HG02763 (cell line): ENCODE data around the gene ADAMTS4.

Experiments
- ATAC-seq: cut with Tn5 transposase; IDR thresholded peaks from one replicate; pipeline ENCODE4 v1.9.1; 2021; ENCODE audit warnings: mild to moderate bottlenecking, moderate library complexity; ENCODE audit not compliant: unreplicated experiment

ADAMTS4 gene

DNA sequence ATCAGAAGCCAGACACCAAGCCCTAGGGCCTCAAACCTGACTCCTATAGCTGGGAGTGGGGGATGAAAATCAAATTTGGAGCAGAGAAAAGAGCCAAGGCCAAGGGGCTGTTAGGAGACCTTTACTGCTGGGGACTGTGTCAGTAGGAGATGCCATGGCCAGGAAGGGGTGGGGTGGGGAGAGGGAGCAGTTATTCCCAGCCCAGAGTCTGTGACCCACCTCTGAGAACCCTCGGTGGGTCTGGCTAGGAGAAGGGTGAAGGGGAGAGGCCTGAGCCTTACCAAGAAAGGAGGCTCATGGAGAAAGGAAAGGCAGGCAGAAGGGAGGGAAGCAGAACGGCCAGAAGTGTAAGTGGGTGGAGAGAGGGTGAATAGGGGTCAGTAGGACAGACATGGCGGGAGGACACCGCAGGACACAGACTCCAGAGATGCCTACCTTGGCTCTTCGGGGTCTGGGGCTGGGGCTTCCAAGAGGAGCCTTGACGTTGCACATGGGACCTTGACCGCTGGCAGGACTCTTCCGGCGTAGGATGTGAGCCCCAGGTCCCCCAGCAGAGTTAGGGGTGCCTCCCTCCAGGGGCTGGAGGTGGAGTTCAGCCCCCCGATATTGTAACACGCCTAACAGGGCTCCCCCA, 1.2 kb downstream of the ADAMTS4 start:
- no peak for ATAC-seq

DNA sequence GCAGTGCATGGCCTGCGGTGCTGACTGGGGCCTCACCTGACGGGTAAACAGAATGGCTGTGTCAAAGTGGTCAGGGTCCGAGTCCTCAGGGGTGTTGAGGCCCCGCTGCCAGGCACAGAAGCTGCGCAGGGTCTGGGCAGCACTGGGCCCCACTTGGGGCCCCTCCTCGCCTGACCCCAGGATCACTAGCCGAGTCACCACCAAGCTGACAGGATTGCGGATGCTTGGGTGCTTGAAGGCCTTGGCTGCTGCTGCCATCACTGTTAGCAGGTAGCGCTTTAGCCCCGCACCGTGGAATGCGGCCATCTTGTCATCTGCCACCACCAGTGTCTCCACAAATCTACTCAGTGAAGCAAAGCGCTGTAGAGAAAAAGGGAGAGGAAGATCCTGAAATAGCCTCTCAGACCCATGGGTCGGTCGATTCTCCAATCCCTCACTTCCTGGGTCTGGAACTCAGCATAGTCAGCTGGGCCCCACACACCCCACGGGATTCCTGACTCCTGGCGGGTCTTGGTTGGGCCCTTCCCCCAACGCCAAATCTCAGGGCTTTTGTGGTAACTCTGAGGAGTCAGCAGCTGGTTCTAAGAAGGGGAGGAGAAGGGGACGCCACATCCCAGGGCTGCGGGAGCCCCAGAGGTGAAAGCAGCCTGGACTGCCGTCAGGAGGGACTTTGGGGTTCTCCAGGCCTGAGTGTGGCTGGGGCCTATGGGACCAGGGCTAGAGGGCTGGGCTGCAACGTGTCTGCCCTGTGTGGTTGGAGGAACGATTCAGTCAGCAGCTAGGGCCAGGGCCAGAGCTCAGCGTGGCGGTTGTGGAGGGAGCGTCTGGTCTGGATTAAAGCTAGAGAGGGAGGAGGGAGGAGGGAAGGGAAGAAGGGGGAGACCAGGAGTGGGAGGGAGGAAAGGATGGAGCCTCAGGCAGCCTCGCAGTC, 2.1 kb downstream of the ADAMTS4 start:
- ATAC-seq, result no peak

DNA sequence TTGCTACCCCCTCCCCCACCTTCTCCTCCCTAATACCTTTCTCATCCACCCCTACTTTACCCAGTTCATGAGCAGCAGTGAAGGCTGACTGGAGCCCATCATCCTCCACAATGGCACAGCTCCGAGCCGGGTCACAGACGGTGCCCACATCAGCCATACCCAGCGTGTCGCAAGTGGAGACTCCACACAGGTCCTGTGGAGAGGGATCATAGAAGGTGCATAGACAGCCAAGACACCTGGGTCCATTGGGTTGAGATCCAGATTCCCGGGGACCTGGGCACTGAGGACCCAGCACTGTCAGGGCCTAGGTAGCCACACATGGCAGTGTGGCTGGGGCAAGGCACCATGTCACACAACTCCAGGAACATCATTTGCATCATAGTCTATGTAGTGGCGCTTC, 2.7 kb downstream of the ADAMTS4 start:
- no peak for ATAC-seq

DNA sequence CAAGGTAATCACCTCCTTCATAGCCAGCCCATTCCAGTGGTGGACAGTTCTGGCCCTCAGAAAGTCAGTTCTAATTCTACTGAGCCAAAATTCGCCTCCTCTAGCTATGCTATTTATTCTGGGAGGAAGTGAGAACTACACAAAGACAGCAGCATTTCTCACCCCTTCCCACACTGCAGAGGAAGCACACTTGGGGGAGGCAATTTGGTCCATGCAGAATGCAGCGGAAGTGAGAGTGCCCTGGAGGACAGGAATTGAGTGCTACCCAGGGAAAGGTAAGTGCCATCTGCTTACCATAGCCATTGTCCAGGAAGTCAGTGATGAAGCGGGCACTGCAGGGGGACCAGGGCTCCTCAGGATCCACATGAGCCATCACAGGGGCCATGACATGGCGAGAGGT, 3.7 kb downstream of the ADAMTS4 start:
- ATAC-seq, result no peak

DNA sequence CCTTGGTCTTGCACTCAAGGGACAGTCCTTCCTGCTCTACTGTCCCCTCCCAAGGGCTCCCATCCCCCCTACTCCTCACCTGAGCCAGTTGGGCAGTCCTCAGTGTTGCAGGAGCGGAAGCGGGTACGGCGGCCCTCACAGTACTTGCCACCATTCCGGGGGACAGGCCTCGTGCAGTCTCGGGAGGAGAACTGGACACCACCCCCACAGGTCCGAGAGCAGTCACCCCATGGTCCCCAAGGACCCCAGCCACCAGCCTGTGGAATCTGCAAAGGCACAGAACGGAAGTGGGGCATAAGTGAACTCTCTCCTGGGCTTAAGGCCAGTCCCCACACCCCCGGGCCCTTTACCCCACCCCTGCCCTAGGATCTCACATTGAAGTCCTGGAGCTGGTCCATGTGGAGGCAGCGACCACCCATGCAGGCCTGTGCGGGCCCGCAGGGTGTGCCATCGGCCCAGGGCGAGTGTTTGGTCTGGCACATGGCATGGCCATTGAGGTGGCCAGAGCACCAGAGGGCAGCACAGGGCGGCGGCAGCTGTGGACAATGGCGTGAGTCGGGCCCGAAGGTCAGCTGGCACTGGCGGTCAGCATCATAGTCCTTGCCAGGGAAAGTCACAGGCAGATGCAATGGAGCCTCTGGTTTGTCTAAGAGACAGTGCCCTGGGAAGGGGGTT, 5.2 kb downstream of the ADAMTS4 start:
- no peak for ATAC-seq

DNA sequence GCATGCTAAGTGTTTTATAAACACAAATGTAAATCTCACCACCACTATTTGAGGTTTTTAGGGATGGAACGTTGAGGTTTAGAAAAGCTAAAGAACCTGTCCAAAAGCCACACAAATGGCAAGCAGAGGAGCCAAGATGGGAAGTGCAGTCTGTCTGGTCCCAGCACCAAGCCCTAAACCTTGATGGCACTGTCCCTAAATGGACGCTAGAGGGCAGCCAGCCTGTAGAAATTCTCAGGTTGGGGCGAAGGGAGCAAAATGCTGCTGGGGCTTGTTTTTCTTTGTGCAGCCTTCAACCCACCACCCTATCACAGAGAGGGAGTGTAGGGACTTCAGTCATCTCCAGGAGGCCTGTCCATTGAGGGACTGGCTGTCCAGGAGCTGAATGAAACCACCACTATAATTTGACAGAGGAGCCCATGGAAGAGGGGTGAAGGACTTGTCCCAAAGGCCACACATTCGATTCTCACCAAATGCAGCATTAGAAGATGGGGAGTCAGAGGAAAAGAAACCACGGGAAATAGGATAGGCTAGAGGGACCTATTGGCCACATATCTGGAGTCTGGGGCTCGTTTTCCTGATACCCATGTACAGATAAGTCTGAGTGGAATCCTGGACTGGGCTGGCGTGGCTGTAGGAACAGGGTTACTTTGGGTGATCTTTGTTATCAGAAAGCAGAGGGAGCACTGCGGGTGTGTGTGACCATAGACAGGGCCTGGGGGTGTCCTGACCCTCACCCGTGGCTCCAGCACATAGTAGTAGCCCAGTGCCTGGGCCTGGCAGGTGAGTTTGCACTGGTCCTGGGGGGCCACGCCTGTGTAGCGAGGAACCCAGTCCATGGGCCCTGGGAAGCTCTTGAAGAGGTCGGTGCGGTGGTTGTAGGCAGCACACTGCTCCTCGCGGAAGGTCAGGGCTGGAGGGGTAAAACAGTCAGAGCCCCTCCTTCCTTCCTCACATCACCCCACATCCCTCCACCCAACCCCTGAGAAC, 6.1 kb downstream of the ADAMTS4 start:
- ATAC-seq, result no peak

DNA sequence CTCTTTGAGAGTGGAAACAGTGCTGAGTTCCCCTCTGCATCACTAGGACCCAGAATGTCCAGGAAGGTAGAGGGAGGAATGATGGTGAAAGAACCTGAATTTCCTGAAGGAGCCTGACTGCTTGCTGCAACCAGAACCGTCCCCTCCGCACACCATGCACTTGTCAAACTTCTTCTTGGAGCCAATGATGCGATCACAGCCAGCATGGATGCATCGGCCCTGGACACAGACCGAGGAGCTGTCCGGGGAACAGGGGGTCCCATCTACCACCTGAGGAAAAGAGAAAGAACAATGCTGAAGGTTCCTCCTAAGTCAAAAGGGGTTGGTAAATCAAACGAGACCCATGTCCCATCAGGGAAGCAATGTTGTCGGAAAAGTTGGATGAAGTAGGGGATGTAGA, 6.9 kb downstream of the ADAMTS4 start:
- no peak for ATAC-seq

DNA sequence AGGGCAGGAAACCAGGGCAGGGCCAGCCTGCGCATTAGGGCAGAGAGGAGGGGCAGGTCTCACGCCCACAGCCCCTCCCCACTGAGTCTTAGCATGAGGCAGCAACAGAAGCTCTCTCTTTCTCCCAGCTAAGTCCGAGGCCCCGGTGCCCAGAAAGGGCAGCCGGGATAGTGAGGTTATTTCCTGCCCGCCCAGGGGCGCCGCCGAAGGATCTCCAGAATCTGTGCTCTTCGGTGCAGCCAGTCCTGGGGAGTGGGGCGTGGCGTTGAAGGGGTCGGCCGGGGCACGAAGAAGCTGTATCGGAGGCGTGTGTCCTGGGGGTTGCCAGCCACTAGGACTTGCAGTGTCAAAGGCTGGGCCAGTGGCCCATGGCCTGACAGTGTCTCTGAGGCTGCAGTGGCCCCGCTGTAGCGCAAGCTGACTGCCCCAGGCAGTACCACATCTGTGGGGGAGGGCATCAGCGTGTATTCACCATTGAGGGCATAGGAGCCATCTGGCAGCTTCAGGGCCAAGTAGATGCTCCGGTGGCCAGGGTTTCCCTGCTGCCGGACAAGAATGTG, 7.8 kb downstream of the ADAMTS4 start:
- no peak for ATAC-seq

DNA sequence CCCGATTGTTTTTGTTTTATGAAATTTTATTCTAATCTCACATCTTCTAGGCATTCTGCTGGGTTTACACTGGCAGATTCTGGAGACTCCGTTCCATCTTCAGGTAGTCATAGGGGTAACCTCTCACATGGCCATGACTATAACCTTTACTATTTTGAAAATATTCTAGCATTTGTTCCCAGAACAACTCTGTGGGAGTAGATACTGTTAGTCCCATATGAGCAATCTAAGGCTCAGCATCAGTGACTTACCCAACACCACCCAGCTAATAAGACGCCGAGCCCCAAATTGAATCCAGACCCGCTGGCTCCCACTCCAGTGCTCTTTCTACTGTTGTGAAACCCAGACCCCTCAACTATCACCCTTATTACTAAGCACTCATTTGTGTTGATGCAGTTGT, 9.8 kb downstream of the ADAMTS4 start:
- no peak for ATAC-seq

DNA sequence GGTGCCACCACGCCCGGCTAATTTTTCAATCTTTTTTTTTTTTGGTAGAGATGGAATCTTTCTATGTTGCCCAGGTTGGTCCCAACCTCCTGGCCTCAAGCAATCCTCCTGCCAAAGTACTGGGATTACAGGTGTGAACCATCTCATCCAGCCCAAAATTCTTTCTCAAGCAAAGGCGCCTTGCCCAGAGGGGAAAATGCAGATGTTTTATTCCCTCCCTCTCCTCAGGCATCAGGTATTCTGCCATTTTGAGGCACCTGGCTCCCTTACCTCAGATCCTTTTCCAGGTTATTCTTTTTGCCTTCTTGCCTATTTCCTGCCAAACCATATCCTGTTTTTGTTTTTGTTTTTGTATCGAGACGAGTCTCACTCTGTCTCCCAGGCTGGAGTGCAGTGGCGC, 10.5 kb downstream of the ADAMTS4 start:
- no peak for ATAC-seq

DNA sequence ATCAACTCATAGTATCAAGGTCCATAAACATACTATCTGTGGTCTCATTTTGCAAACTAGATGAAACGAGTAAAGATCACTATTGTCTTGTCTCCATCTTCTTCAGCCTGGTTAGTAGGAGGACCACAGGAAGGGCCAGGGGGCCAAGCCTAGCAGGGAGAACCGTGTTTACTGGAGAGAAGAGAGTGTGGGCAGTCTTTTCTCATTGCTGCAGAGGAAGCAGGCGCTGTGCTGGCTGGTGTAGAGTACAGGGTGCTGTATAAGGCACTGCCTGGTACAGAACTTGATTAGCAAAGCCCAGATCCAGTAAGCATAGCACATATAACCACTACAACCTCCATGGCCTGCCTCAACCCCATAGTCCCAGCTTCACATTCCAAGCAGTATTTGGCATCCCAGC, 11.5 kb downstream of the ADAMTS4 start:
- no peak for ATAC-seq

DNA sequence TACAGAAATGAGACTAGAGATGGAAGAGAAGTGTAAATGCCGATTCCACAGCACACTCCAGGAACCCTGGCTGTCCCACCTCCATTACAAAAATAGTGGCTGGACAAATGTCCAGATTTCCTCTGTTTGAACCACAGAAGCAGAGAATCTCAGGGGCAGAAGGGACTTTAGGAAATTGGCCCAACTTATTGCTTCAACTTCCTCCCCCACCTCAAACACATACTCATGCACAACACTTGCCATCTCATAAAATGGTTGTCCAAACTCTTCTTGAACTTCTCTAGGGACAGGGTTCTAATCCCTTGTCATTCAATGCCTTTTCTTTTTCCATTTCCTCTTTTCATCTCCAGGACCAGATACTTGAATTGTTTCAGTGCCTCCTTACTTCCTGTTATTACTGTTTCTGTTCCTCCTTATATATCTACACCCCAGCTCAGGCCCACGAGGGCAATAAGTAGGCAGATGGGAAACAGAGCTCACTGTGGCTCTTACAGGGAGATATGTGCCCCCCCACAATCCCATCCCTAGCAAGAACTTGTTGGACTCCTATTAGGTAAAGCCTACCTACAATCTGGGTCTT, 13.0 kb downstream of the ADAMTS4 start:
- ATAC-seq, result peak; percentile 6

DNA sequence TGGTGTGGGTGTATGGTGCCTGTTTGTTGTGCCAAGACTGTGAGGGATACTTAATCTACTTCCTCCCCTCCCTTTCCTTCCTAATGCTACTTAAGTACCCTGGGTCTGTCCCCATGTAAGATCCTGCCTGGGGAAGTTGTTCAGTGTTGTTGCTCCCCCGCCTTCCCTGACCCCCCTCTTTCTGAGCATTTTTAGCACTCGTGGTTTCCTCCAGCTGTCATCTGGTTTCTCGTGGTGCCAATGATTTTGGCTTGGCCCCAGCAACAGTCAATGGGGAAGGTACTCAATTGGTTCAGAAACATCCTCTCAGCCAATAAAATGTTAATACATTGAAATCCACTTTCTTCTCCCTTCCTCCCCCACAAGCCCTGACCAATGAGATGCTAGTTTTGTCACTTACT, 13.6 kb downstream of the ADAMTS4 start:
- ATAC-seq, result peak; percentile 66

DNA sequence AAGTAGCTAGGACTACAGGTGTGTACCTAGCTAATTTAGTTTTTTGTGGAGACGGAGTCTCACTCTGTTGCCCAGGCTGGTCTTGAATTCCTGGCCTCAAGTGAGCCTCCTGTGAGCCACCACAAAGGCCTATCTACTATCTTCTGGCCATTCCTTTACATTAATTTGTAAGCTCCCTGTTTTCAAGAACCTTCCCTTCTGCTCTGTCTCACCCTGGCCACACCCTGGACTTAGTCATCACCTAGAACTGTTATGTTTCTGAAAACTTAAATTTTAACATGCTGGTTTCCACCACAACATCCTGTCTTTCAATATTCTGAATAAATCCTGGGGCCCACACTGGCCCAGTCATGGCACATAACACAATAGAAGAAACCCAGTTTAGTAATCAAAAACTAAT, 16.6 kb downstream of the ADAMTS4 start:
- ATAC-seq, result peak; percentile 33

DNA sequence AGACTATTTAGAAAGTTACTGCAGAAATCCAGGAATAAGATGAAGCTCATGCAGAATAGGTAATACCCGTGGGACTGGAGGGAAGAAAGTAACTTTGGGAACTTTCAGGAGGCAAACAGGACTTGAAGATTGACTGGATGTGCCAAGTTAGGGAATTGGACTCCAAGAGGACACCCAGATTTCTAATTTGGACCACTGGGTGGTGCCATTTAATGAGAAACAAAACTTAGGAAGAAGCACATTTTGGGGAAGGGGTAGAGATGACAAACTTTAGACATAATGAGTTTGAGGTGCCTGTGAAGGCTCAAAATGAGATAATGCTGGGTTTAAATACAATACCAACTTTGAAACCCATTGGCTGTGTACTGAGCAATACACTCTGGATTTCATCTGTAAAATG, 18.2 kb downstream of the ADAMTS4 start:
- ATAC-seq, result no peak

DNA sequence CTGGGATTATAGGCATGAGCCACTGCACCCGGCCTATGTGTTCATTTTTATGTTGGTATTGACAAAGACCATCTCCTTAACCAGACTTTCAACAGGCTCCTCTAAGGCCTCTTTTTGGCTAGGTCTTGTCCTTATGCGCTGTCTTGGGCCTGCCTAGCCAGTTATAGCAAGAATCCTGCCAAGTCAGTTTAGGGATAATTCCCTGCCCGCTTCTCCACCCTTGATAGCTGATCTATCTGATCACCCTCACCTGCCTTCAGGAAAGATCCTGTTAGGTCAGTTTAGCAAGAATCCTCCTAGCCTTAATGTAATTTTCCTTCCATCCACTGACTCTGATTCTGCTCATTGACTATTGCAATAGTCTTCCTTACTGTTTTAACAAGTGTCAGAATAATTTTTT, 19.2 kb downstream of the ADAMTS4 start:
- no peak for ATAC-seq

DNA sequence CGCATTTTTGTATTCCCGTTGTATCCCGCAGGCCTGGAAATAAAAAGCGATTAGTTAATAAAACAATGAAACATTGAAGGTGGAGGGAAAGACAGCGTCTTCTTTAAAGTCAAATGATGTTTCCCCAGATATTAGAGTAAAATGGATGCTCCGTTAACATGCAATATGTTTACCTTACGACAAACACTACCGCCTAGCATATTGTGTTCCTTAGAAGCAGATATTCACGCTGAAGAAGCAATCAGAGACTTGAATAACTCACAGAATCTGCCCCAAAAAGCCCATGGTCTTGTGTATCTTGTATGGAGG, 21.0 kb downstream of the ADAMTS4 start:
- no peak for ATAC-seq

DNA sequence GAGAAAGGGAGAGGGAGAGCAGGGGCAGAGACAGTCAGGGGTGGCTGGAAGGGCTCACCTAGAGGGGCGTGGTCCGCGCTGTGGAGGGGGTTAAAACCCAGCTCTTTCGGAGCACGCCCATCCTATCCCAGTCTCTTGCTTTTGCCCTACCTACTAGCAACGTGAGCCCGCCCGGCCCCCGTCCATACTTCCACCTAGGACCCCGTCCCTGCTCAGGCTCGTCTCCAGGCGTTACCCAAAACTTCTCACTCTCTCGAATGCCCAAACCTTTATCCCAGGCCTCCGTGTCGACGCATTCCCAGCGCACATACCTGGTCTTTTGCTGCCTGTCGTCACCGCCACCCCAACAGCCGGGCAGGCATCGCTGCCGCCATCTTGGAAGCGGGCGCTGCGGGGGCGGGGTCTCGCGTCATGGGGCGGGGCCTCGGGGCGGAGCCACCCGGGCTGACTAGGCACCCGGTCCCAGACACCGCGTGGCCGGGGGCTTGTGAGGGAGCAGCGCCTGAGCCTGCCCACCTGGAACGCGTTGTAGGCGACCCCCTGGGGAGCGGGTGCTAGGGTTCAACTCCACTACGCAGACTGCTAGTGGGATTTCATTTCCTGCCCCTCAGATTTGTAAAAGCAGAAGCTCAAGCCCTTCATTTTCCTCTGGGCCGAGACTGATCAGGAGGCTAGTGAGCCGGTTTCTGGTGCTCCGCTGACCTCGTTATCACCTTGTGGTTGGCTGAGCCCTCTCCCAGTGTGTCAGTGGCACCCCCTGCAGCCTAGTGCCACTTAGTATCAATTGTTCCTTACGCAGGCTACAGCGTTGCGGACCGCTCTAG, 21.5 kb downstream of the ADAMTS4 start, which contains the start of gene B4GALT3:
Gene B4GALT3, minus strand, starts transcription at position 396 of the 824 bp plus-strand sequence. CDS start 1,447 bp downstream, outside the sequence.
- peak; percentile 74 for ATAC-seq

DNA sequence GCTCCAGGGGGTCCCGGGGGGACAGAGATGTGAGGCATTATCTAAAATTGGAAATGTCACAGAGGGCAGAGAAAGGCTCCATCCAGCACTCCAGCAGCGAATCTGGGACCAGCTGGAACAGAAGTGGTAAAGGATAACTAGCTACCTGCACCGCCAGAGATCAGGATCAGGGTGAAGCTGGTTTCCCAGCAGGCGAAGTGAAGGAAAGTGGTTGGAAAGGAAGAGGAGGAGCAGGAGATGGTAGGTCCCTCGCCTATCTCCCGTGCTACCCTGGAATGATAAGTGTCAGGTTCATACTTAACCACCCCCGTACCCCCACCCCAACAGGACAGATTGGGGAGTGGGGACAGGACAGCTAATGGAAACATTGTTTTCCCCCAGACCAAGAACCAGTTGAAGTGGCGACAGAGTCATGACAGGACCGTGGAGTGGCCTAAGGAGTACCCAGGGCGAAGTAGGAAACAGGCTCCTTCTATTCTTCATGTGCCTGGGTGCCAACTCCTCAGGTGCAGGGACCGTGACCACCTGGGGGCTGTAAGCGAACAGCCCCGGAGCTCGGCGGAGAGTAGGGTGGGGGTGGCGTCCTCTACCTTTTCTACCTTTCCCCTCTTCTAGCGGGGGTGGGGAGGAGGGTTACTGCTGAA, 22.3 kb downstream of the ADAMTS4 start:
- no peak for ATAC-seq
